Ishikawa (cell line): ENCODE measurements around the gene INO80.
A peak's percentile ranks its signal among the peaks of the same experiment; 100 is the strongest.

Experiments
- CEBPB ChIP-seq: IDR thresholded peaks from 2 replicates; pipeline ENCODE4 v1.6.1; 2012
- CREB1 ChIP-seq: IDR thresholded peaks from 2 replicates; pipeline ENCODE4 v1.6.1; 2012; ENCODE audit warnings: low read depth
- EGR1 ChIP-seq: IDR thresholded peaks from 2 replicates; pipeline ENCODE4 v1.6.1; 2012
- EP300 ChIP-seq: IDR thresholded peaks from 2 replicates; pipeline ENCODE4 v1.6.1; 2012; ENCODE audit warnings: borderline replicate concordance
- FOXM1 ChIP-seq: IDR thresholded peaks from 2 replicates; pipeline ENCODE4 v1.6.1; 2012; ENCODE audit warnings: low read depth, borderline replicate concordance
- MAX ChIP-seq: IDR thresholded peaks from 2 replicates; pipeline ENCODE4 v1.6.1; 2012
- NFIC ChIP-seq: IDR thresholded peaks from 2 replicates; pipeline ENCODE4 v1.6.1; 2012
- RAD21 ChIP-seq: IDR thresholded peaks from 2 replicates; pipeline ENCODE4 v1.6.1; 2012; ENCODE audit warnings: low read depth
- REST ChIP-seq: IDR thresholded peaks from 2 replicates; pipeline ENCODE4 v1.6.1; 2012; ENCODE audit warnings: low read depth, mild to moderate bottlenecking
- TAF1 ChIP-seq: IDR thresholded peaks from 2 replicates; pipeline ENCODE4 v1.6.1; 2012; ENCODE audit warnings: low read depth, mild to moderate bottlenecking
- TCF12 ChIP-seq: IDR thresholded peaks from 2 replicates; pipeline ENCODE4 v1.6.1; 2012; ENCODE audit warnings: low read depth
- TEAD4 ChIP-seq: IDR thresholded peaks from 2 replicates; pipeline ENCODE4 v1.6.1; 2012
- USF1 ChIP-seq: IDR thresholded peaks from 2 replicates; pipeline ENCODE4 v1.6.1; 2012
- YY1 ChIP-seq: IDR thresholded peaks from 2 replicates; pipeline ENCODE4 v1.6.1; 2012; ENCODE audit warnings: low read depth
- ZBTB7A ChIP-seq: IDR thresholded peaks from 2 replicates; pipeline ENCODE4 v1.6.1; 2012; ENCODE audit warnings: low read depth

The INO80 gene

GRCh38 chr15:41115161-41115651 lies 874 bp downstream of the INO80 start:
- no peak for TF ChIP-seq ZBTB7A
- TF ChIP-seq FOXM1: no peak
- no peak for TF ChIP-seq EP300
- peak; percentile 98; the same call in 1 of the 2 replicates for TF ChIP-seq MAX

GRCh38 chr15:41106947-41107346 lies 9.1 kb downstream of the INO80 start:
- no peak for TF ChIP-seq MAX
- TF ChIP-seq NFIC: no peak
- TF ChIP-seq TCF12: no peak
- TF ChIP-seq ZBTB7A: no peak
- no peak for TF ChIP-seq TAF1
- TF ChIP-seq USF1: no peak
- no peak for TF ChIP-seq YY1
- no peak for TF ChIP-seq REST
- TF ChIP-seq EGR1: no peak
- TF ChIP-seq CEBPB: no peak
- TF ChIP-seq EP300: no peak
- no peak for TF ChIP-seq FOXM1
- no peak for TF ChIP-seq CREB1
- TF ChIP-seq RAD21: no peak
- TF ChIP-seq TEAD4: no peak

- no peak for TF ChIP-seq RAD21
- no peak for TF ChIP-seq CREB1
- TF ChIP-seq ZBTB7A: no peak
- TF ChIP-seq USF1: no peak
- TF ChIP-seq TEAD4: no peak
- no peak for TF ChIP-seq EP300
- no peak for TF ChIP-seq TAF1
- no peak for TF ChIP-seq REST
- no peak for TF ChIP-seq FOXM1
- TF ChIP-seq EGR1: no peak
- no peak for TF ChIP-seq NFIC
Observed at GRCh38 chr15:41105348-41106334, 10.4 kb downstream of the INO80 start.

- TF ChIP-seq YY1 (no peak), NFIC (0 out of 2 replicates have a peak, but pooled peaks have one; percentile 4)
Observed at GRCh38 chr15:41104234-41104633, 11.8 kb downstream of the INO80 start.

GRCh38 chr15:41102854-41103253 lies 13.2 kb downstream of the INO80 start:
- TF ChIP-seq REST (no peak), ZBTB7A (no peak), FOXM1 (no peak), EGR1 (no peak), RAD21 (no peak), TEAD4 (no peak)
